Measurements from ENCODE around the gene OR2M5.

GRCh38 chr1:248114890-248115289 is 30.1 kb upstream of the OR2M5 start:
- no peak for TF ChIP-seq CTCF (IDR thresholded peaks at IDR 0.05; ENCODE audit: control extremely low read depth in 1 of 3, insufficient read depth in 1 of 3, low read depth in 1 of 3, low read length in 3 of 3)
- no peak for TF ChIP-seq GABPA (IDR thresholded peaks at IDR 0.05; ENCODE audit: borderline replicate concordance, insufficient read depth, low read length)
- TF ChIP-seq USF2 (IDR thresholded peaks at IDR 0.05; ENCODE audit: low read length), result no peak
- TF ChIP-seq EZH2 (IDR thresholded peaks at IDR 0.05; ENCODE audit: low read depth, low read length, severe bottlenecking), result no peak
- TF ChIP-seq HDAC2 (IDR thresholded peaks at IDR 0.05; ENCODE audit: borderline replicate concordance in 1 of 2, low read depth in 2 of 2, low read length in 2 of 2), result no peak
